ENCODE measurements around the gene GPC6.

The GPC6 gene

DNA sequence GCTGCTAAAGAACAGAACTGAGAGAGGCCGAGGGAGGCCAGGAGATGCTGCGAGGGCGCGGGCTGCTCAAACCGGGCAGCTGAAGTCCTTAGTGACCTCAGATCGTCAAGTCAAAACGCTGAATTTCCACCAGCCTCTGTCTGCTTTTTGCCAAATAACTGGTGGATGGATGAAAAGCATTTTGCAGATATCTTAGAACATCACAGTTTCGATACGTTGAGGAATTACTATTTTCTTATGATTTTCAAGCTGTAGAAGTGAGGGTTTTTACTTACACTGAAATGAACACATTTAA is 2.0 kb downstream of the GPC6 start:
- Histone ChIP-seq H3K14ac (ENCODE audit: low read length) (no peak overlapping the region), H4K12ac (ENCODE audit: low read depth, low read length) (no peak overlapping the region), H3K79me2 (ENCODE audit: control insufficient read depth, insufficient read depth, low read length, poor library complexity) (peaks cover 14% of the 10 kb centered on the region), H3K4me2 (ENCODE audit: low read length) (peak overlapping the region; percentile 89), H2BK12ac (ENCODE audit: low read length) (no peak overlapping the region), H3K9me3 (ENCODE audit: insufficient read depth, low read depth, low read length) (no peaks in the 10 kb centered on the region), H3K4me1 (ENCODE audit: control insufficient read depth in 1 of 2, insufficient read depth in 2 of 2, low read length in 2 of 2) (peaks cover 3 to 5% of the 10 kb centered on the region in 2 experiments), H3K4me3 (ENCODE audit: low read depth, low read length) (peak overlapping the region; percentile 94), H3K36me3 (ENCODE audit: control insufficient read depth in 1 of 2, insufficient read depth in 2 of 2, low read length in 2 of 2) (peaks cover 1 to 2% of the 10 kb centered on the region in 2 experiments), H3K9ac (ENCODE audit: low read length) (peak overlapping the region; percentile 93), H3K18ac (ENCODE audit: low read length) (no peak overlapping the region), H3K79me1 (ENCODE audit: low read length) (peaks cover 25% of the 10 kb centered on the region), H2BK5ac (ENCODE audit: low read depth, low read length, poor library complexity) (peak overlapping the region; percentile 27), H3K4ac (ENCODE audit: low read depth, low read length) (no peak overlapping the region), H2BK120ac (ENCODE audit: insufficient read depth, low read length, poor library complexity) (no peak overlapping the region), H3K23ac (ENCODE audit: low read length) (no peak overlapping the region), H2AFZ (ENCODE audit: insufficient read depth, low read length, poor library complexity) (no peak overlapping the region), H3K27ac (ENCODE audit: low read depth, low read length) (peak overlapping the region; percentile 83), H4K8ac (ENCODE audit: low read depth, low read length) (peak overlapping the region; percentile 58), H2AK5ac (ENCODE audit: low read length) (no peak overlapping the region), H4K91ac (ENCODE audit: low read depth, low read length) (peak overlapping the region; percentile 18), H3K27me3 (ENCODE audit: insufficient read depth, low read length) (no peaks in the 10 kb centered on the region)
- no CpG with 5 or more reads among the region's 9 CpGs for WGBS (ENCODE audit: extremely low coverage, insufficient coverage, insufficient read length)
- no peak for DNase-seq

DNA sequence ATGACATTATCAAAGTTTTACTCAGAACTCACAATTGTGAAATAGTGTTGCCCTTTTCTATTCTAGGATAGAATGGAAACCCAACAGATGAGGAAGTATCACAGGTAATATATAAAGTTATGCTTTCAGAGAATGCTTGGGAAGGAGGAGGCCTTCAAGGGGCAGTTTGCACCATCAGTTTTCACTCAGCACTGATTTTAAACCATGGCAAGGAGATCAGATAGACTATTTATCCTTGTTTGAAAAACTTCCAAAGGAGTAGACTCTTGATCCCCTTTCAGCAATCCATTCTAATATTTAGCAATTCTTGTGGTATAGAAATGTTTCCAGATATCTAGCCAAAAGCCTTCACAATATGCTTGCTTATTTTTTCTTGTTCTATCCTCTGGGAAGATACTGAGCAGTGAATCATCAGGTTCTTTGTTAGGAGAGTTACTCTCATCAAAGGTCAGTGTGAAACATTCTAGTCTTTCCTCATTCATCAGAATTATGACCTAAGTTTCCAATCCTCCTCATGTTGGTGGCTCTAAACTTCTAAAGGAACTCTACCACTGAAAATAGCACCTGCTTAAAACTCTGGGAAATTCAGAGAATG is 3.8 kb downstream of the GPC6 start:
- H3K4me3 ChIP-seq (ENCODE audit: low read depth, low read length) = no peak overlapping the region
- H4K8ac ChIP-seq (ENCODE audit: low read depth, low read length) = no peak overlapping the region
- H2BK120ac ChIP-seq (ENCODE audit: insufficient read depth, low read length, poor library complexity) = no peak overlapping the region
- H3K4me2 ChIP-seq (ENCODE audit: low read length) = no peak overlapping the region
- no peak overlapping the region for H2AFZ ChIP-seq (ENCODE audit: insufficient read depth, low read length, poor library complexity)
- no peak overlapping the region for H2BK5ac ChIP-seq (ENCODE audit: low read depth, low read length, poor library complexity)
- peaks cover 22% of the 10 kb centered on the region for H3K79me1 ChIP-seq (ENCODE audit: low read length)
- H3K14ac ChIP-seq (ENCODE audit: low read length) = no peak overlapping the region
- no peak overlapping the region for H4K91ac ChIP-seq (ENCODE audit: low read depth, low read length)
- no peak for DNase-seq
- no peak overlapping the region for H3K9ac ChIP-seq (ENCODE audit: low read length)
- H3K9me3 ChIP-seq (ENCODE audit: insufficient read depth, low read depth, low read length) = no peaks in the 10 kb centered on the region
- no peak overlapping the region for H3K18ac ChIP-seq (ENCODE audit: low read length)
- H4K12ac ChIP-seq (ENCODE audit: low read depth, low read length) = no peak overlapping the region
- no peak overlapping the region for H3K27ac ChIP-seq (ENCODE audit: low read depth, low read length)
- H3K4me1 ChIP-seq (ENCODE audit: control insufficient read depth in 1 of 2, insufficient read depth in 2 of 2, low read length in 2 of 2) = peaks cover 0 to 5% of the 10 kb centered on the region in 2 experiments
- H2BK12ac ChIP-seq (ENCODE audit: low read length) = no peak overlapping the region
- no peaks in the 10 kb centered on the region for H3K27me3 ChIP-seq (ENCODE audit: insufficient read depth, low read length)
- H2AK5ac ChIP-seq (ENCODE audit: low read length) = no peak overlapping the region
- peaks cover 14% of the 10 kb centered on the region for H3K79me2 ChIP-seq (ENCODE audit: control insufficient read depth, insufficient read depth, low read length, poor library complexity)
- H3K36me3 ChIP-seq (ENCODE audit: control insufficient read depth in 1 of 2, insufficient read depth in 2 of 2, low read length in 2 of 2) = peaks cover 2% of the 10 kb centered on the region in 2 experiments
- no peak overlapping the region for H3K4ac ChIP-seq (ENCODE audit: low read depth, low read length)
- no peak overlapping the region for H3K23ac ChIP-seq (ENCODE audit: low read length)

DNA sequence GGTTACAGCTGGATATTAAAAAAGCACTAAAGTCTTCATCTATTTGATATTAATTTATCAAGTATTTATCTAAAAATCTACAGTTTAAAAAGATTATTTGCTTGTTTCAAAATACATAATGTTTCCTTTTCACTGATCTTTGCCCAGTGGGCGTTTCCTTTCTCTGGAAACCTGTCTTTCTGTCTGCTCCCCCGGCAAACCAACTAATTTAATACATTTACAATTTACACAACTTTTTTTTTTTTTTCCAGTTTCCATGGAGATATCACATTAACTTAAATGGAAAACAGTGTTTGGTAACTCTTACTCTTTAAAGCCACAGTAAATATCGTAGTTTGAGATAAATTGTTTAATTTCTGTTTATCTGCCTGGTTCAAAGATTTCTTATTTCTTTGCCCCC is 5.3 kb downstream of the GPC6 start:
- no peak overlapping the region for H2BK5ac ChIP-seq (ENCODE audit: low read depth, low read length, poor library complexity)
- H3K4me3 ChIP-seq (ENCODE audit: low read depth, low read length) = no peak overlapping the region
- no CpG with 5 or more reads among the region's 3 CpGs for WGBS (ENCODE audit: extremely low coverage, insufficient coverage, insufficient read length)
- H2BK120ac ChIP-seq (ENCODE audit: insufficient read depth, low read length, poor library complexity) = no peak overlapping the region
- peaks cover 0 to 3% of the 10 kb centered on the region in 2 experiments for H3K4me1 ChIP-seq (ENCODE audit: control insufficient read depth in 1 of 2, insufficient read depth in 2 of 2, low read length in 2 of 2)
- H3K14ac ChIP-seq (ENCODE audit: low read length) = no peak overlapping the region
- H3K79me1 ChIP-seq (ENCODE audit: low read length) = peaks cover 18% of the 10 kb centered on the region
- H3K4ac ChIP-seq (ENCODE audit: low read depth, low read length) = no peak overlapping the region
- H3K36me3 ChIP-seq (ENCODE audit: control insufficient read depth in 1 of 2, insufficient read depth in 2 of 2, low read length in 2 of 2) = peaks cover 2 to 5% of the 10 kb centered on the region in 2 experiments
- H3K4me2 ChIP-seq (ENCODE audit: low read length) = no peak overlapping the region
- no peak overlapping the region for H3K9ac ChIP-seq (ENCODE audit: low read length)
- no peak overlapping the region for H3K23ac ChIP-seq (ENCODE audit: low read length)
- H3K27ac ChIP-seq (ENCODE audit: low read depth, low read length) = no peak overlapping the region
- no peaks in the 10 kb centered on the region for H3K27me3 ChIP-seq (ENCODE audit: insufficient read depth, low read length)
- DNase-seq = no peak
- H3K79me2 ChIP-seq (ENCODE audit: control insufficient read depth, insufficient read depth, low read length, poor library complexity) = peaks cover 12% of the 10 kb centered on the region
- no peak overlapping the region for H2BK12ac ChIP-seq (ENCODE audit: low read length)
- H3K9me3 ChIP-seq (ENCODE audit: insufficient read depth, low read depth, low read length) = peaks cover 2% of the 10 kb centered on the region
- H4K91ac ChIP-seq (ENCODE audit: low read depth, low read length) = no peak overlapping the region
- no peak overlapping the region for H4K12ac ChIP-seq (ENCODE audit: low read depth, low read length)
- H4K8ac ChIP-seq (ENCODE audit: low read depth, low read length) = no peak overlapping the region
- H2AK5ac ChIP-seq (ENCODE audit: low read length) = no peak overlapping the region
- no peak overlapping the region for H2AFZ ChIP-seq (ENCODE audit: insufficient read depth, low read length, poor library complexity)
- H3K18ac ChIP-seq (ENCODE audit: low read length) = no peak overlapping the region

DNA sequence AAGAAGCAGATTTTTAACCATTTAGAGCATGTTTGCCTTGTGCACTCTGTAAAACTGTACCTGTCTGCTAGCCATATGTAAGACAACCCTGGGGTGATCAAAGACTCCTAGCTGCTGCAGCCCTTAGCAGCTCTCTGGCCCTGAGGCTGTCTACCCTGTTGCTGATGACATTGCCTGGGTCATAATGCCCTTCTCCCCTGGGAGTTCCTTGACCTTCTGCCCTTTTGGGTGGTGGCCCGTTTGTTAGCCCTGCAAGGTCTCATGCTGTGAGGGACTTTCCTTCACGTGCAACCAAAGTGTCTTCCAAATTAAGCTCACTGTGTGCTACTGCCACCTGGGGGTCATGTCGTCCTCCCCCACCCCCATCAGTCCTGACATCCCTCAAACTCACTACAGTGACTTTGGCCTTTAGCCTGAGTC is 7.4 kb downstream of the GPC6 start:
- Histone ChIP-seq H2AFZ (ENCODE audit: insufficient read depth, low read length, poor library complexity) (no peak overlapping the region), H3K4me1 (ENCODE audit: control insufficient read depth in 1 of 2, insufficient read depth in 2 of 2, low read length in 2 of 2) (peaks cover 0 to 3% of the 10 kb centered on the region in 2 experiments), H3K23ac (ENCODE audit: low read length) (no peak overlapping the region), H3K4me3 (ENCODE audit: low read depth, low read length) (no peak overlapping the region), H3K27ac (ENCODE audit: low read depth, low read length) (no peak overlapping the region), H3K36me3 (ENCODE audit: control insufficient read depth in 1 of 2, insufficient read depth in 2 of 2, low read length in 2 of 2) (peaks cover 2 to 5% of the 10 kb centered on the region in 2 experiments), H3K18ac (ENCODE audit: low read length) (no peak overlapping the region), H4K8ac (ENCODE audit: low read depth, low read length) (no peak overlapping the region), H2BK12ac (ENCODE audit: low read length) (no peak overlapping the region), H3K4ac (ENCODE audit: low read depth, low read length) (no peak overlapping the region), H3K14ac (ENCODE audit: low read length) (no peak overlapping the region), H2BK120ac (ENCODE audit: insufficient read depth, low read length, poor library complexity) (no peak overlapping the region), H3K79me2 (ENCODE audit: control insufficient read depth, insufficient read depth, low read length, poor library complexity) (no peaks in the 10 kb centered on the region), H3K9me3 (ENCODE audit: insufficient read depth, low read depth, low read length) (peaks cover 2% of the 10 kb centered on the region), H2BK5ac (ENCODE audit: low read depth, low read length, poor library complexity) (no peak overlapping the region), H3K9ac (ENCODE audit: low read length) (no peak overlapping the region), H4K12ac (ENCODE audit: low read depth, low read length) (no peak overlapping the region), H3K27me3 (ENCODE audit: insufficient read depth, low read length) (no peaks in the 10 kb centered on the region), H2AK5ac (ENCODE audit: low read length) (no peak overlapping the region), H3K4me2 (ENCODE audit: low read length) (no peak overlapping the region), H4K91ac (ENCODE audit: low read depth, low read length) (no peak overlapping the region), H3K79me1 (ENCODE audit: low read length) (no peaks in the 10 kb centered on the region)
- no CpG with 5 or more reads among the region's 3 CpGs for WGBS (ENCODE audit: extremely low coverage, insufficient coverage, insufficient read length)
- DNase-seq = no peak
